Astrocyte (in vitro differentiated cells and primary cell): ENCODE results near the gene TMC5. TPM values are rescaled to one million over a fixed set of nuclear protein-coding genes. Genes with fewer than 3 reads are reported as not detected.
A peak's percentile ranks its signal among the peaks of the same experiment; 100 is the strongest.

Source experiments
- DNase-seq: peaks from one replicate; pipeline ENCODE4 v3.0.0-alpha.2; 2010; ENCODE audit warnings: low read depth
- FAIRE-seq: peaks from 2 replicates; lab custom pipeline; 2011; peaks lifted over from hg19 to GRCh38; lab: Jason Lieb, UNC
- H2AFZ ChIP-seq: 2 replicates; pipeline ENCODE4 v1.6.0; 2012; ENCODE audit warnings: low read depth, low read length, inconsistent platforms
- H3K27ac ChIP-seq: 2 replicates; pipeline ENCODE4 v1.5.1; 2011; ENCODE audit warnings: low read depth, low read length, inconsistent platforms
- H3K27me3 ChIP-seq: 2 replicates; pipeline ENCODE4 v1.6.0; 2011; ENCODE audit warnings: low read length, inconsistent platforms; ENCODE audit not compliant: insufficient read depth
- H3K36me3 ChIP-seq: 2 replicates; pipeline ENCODE4 v1.5.1; 2011; ENCODE audit warnings: low read length, inconsistent platforms; ENCODE audit not compliant: insufficient read depth
- H3K4me1 ChIP-seq: 2 replicates; pipeline ENCODE4 v1.5.1; 2011; ENCODE audit warnings: low read length, inconsistent platforms; ENCODE audit not compliant: insufficient read depth
- H3K4me2 ChIP-seq: 2 replicates; pipeline ENCODE4 v1.6.0; 2012; ENCODE audit warnings: low read length, inconsistent platforms
- H3K4me3 ChIP-seq: 2 replicates; pipeline ENCODE4 v1.5.1; 2011; ENCODE audit warnings: low read depth, mild to moderate bottlenecking, low read length, inconsistent platforms; ENCODE audit not compliant: insufficient read depth
- H3K79me2 ChIP-seq: 2 replicates; pipeline ENCODE4 v1.6.0; 2012; ENCODE audit warnings: mild to moderate bottlenecking, low read length, inconsistent platforms; ENCODE audit not compliant: insufficient read depth
- H3K9ac ChIP-seq: 2 replicates; pipeline ENCODE4 v1.6.0; 2012; ENCODE audit warnings: mild to moderate bottlenecking, low read length, inconsistent platforms
- H3K9me3 ChIP-seq: 2 replicates; pipeline ENCODE4 v1.5.1; 2012; ENCODE audit warnings: low read depth, mild to moderate bottlenecking, low read length, inconsistent platforms; ENCODE audit not compliant: insufficient read depth
- H4K20me1 ChIP-seq: 2 replicates; pipeline ENCODE4 v1.6.0; 2012; ENCODE audit warnings: low read length, inconsistent platforms; ENCODE audit not compliant: insufficient read depth
- H3K27ac Mint-ChIP-seq: one replicate; pipeline ENCODE4 v1.8.0; 2021; ENCODE audit warnings: mild to moderate bottlenecking, mixed read lengths; ENCODE audit not compliant: unreplicated experiment
- H3K27me3 Mint-ChIP-seq: one replicate; pipeline ENCODE4 v1.8.0; 2021; ENCODE audit warnings: low read depth, mixed read lengths; ENCODE audit not compliant: unreplicated experiment
- H3K36me3 Mint-ChIP-seq: one replicate; pipeline ENCODE4 v1.8.0; 2021; ENCODE audit warnings: low read depth, mixed read lengths; ENCODE audit not compliant: unreplicated experiment
- H3K4me1 Mint-ChIP-seq: one replicate; pipeline ENCODE4 v1.8.0; 2021; ENCODE audit warnings: low read depth, mixed read lengths; ENCODE audit not compliant: unreplicated experiment
- H3K4me3 Mint-ChIP-seq: one replicate; pipeline ENCODE4 v1.8.0; 2021; ENCODE audit warnings: mild to moderate bottlenecking, moderate library complexity, mixed read lengths; ENCODE audit not compliant: unreplicated experiment
- H3K9me3 Mint-ChIP-seq: one replicate; pipeline ENCODE4 v1.8.0; 2021; ENCODE audit warnings: mild to moderate bottlenecking, mixed read lengths; ENCODE audit not compliant: unreplicated experiment
- CTCF ChIP-seq: IDR thresholded peaks from 2 replicates; pipeline ENCODE4 v1.5.1; 2011; ENCODE audit warnings: low read depth, mild to moderate bottlenecking, inconsistent platforms, low read length, moderate library complexity; ENCODE audit not compliant: insufficient read depth
- EZH2 ChIP-seq: IDR thresholded peaks from 2 replicates; pipeline ENCODE4 v1.6.1; 2012; ENCODE audit warnings: mild to moderate bottlenecking, low read length, inconsistent platforms; ENCODE audit not compliant: insufficient read depth
- total RNA-seq: library from RNA; stranded (reverse); gene quantifications from 2 replicates; pipeline ENCODE4 v1.2.1, GENCODE V29; 2021

TMC5 gene
- total RNA-seq, 1 donor from 2014 or later: 0.11 TPM

DNA sequence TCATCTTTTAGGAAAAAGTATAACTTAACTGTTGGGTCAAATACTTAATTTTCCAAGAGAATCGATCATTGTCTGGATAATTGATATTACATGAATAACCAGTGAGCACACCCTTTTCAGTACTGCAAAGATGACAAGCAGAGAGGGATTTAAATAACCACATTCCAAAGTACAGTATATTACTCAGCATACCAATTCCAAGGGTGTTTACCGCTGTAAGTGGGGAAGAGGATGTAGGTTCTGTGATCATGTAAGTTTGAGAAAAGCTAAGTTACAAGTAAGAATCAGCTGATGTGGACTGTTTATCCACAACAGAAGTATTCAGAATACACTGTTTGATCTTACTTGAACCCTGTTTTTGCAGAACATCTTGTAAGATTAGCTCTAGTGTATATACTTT, 98.1 kb downstream of the TMC5 start:
- Histone ChIP-seq H3K79me2 (peaks cover 2% of the 10 kb centered on the region), H3K27ac (no peak overlapping the region), H3K36me3 (peaks cover 4% of the 10 kb centered on the region), H3K27me3 (no peaks in the 10 kb centered on the region), H3K4me1 (peaks cover 2% of the 10 kb centered on the region), H3K9ac (no peak overlapping the region), H3K4me3 (no peak overlapping the region), H3K4me2 (no peak overlapping the region), H2AFZ (no peak overlapping the region), H3K9me3 (no peaks in the 10 kb centered on the region), H4K20me1 (peaks cover 32% of the 10 kb centered on the region)
- DNase-seq (no peak), FAIRE-seq (no peak)
- TF ChIP-seq CTCF (no peak), EZH2 (no peak)
- peaks cover 21% of the 10 kb centered on the region for H3K4me1 Mint-ChIP-seq
- H3K4me3 Mint-ChIP-seq: no peak overlapping the region
- no peaks in the 10 kb centered on the region for H3K9me3 Mint-ChIP-seq
- no peaks in the 10 kb centered on the region for H3K27me3 Mint-ChIP-seq
- H3K36me3 Mint-ChIP-seq: peaks cover 12% of the 10 kb centered on the region
- no peak overlapping the region for H3K27ac Mint-ChIP-seq

- DNase-seq: peak; percentile 37
- Histone ChIP-seq H3K79me2 (peaks cover 6% of the 10 kb centered on the region), H3K36me3 (peaks cover 4% of the 10 kb centered on the region), H3K4me3 (no peak overlapping the region), H4K20me1 (peaks cover 37% of the 10 kb centered on the region), H3K27me3 (no peaks in the 10 kb centered on the region), H2AFZ (no peak overlapping the region), H3K9me3 (no peaks in the 10 kb centered on the region), H3K27ac (no peak overlapping the region), H3K4me2 (no peak overlapping the region), H3K4me1 (peaks cover 6% of the 10 kb centered on the region), H3K9ac (no peak overlapping the region)
- Mint-ChIP-seq H3K4me3 (no peak overlapping the region), H3K27me3 (no peaks in the 10 kb centered on the region), H3K9me3 (no peaks in the 10 kb centered on the region), H3K27ac (no peak overlapping the region), H3K36me3 (peaks cover 11% of the 10 kb centered on the region), H3K4me1 (peaks cover 23% of the 10 kb centered on the region)
- FAIRE-seq: no peak
- TF ChIP-seq EZH2 (no peak), CTCF (no peak)
Measured at GRCh38 chr16:19517424-19518089, 99.9 kb downstream of the TMC5 start.

GRCh38 chr16:19518388-19518787, 100.7 kb downstream of the TMC5 start:
- H3K4me3 Mint-ChIP-seq: no peak overlapping the region
- H3K4me2 ChIP-seq: no peak overlapping the region
- H3K9me3 ChIP-seq: no peaks in the 10 kb centered on the region
- peaks cover 6% of the 10 kb centered on the region for H3K4me1 ChIP-seq
- peaks cover 4% of the 10 kb centered on the region for H3K36me3 ChIP-seq
- no peak for DNase-seq
- H3K27me3 Mint-ChIP-seq: no peaks in the 10 kb centered on the region
- H3K4me1 Mint-ChIP-seq: peaks cover 23% of the 10 kb centered on the region
- no peak overlapping the region for H3K27ac Mint-ChIP-seq
- H3K9me3 Mint-ChIP-seq: no peaks in the 10 kb centered on the region
- H3K36me3 Mint-ChIP-seq: peaks cover 4% of the 10 kb centered on the region
- H3K79me2 ChIP-seq: peaks cover 6% of the 10 kb centered on the region
- no peak overlapping the region for H3K9ac ChIP-seq
- no peak overlapping the region for H2AFZ ChIP-seq
- H3K4me3 ChIP-seq: no peak overlapping the region
- no peaks in the 10 kb centered on the region for H3K27me3 ChIP-seq
- H4K20me1 ChIP-seq: peaks cover 37% of the 10 kb centered on the region
- no peak overlapping the region for H3K27ac ChIP-seq
- TF ChIP-seq CTCF: no peak
- TF ChIP-seq EZH2: no peak
- FAIRE-seq: no peak
